WTC11 (cell line): ENCODE data around the gene PCBP3.

Experiments
- CREB1 ChIP-seq: sonication (generic); formaldehyde crosslinking; IDR thresholded peaks from 2 replicates; pipeline ENCODE4 v1.8.0; 2023; ENCODE audit warnings: mild to moderate bottlenecking, missing genetic modification reagents
- ETV6 ChIP-seq: sonication (generic); formaldehyde crosslinking; IDR thresholded peaks from 2 replicates; pipeline ENCODE4 v1.8.1; 2022; ENCODE audit warnings: mild to moderate bottlenecking, missing genetic modification reagents
- GRHL2 ChIP-seq: fragments of 250-450 bp; sonication (Bioruptor Pico); IDR thresholded peaks from 2 replicates; pipeline ENCODE4 v1.8.0; 2022; ENCODE audit warnings: mild to moderate bottlenecking, moderate library complexity; ENCODE audit not compliant: insufficient replicate concordance, severe bottlenecking
- NFYB ChIP-seq: sonication (generic); formaldehyde crosslinking; conservative IDR thresholded peaks from 2 replicates; pipeline ENCODE4 v1.8.0; 2022; ENCODE audit warnings: low read depth, missing genetic modification reagents
- SP1 ChIP-seq: sonication (generic); formaldehyde crosslinking; conservative IDR thresholded peaks from 2 replicates; pipeline ENCODE4 v1.8.1; 2022; ENCODE audit warnings: missing genetic modification reagents
- TF ChIP-seq, protein P1 (sequence below): fragments of 200-600 bp; IDR thresholded peaks from 2 replicates; pipeline ENCODE4 v1.8.0; 2022; ENCODE audit warnings: antibody characterized with exemption

DNA sequence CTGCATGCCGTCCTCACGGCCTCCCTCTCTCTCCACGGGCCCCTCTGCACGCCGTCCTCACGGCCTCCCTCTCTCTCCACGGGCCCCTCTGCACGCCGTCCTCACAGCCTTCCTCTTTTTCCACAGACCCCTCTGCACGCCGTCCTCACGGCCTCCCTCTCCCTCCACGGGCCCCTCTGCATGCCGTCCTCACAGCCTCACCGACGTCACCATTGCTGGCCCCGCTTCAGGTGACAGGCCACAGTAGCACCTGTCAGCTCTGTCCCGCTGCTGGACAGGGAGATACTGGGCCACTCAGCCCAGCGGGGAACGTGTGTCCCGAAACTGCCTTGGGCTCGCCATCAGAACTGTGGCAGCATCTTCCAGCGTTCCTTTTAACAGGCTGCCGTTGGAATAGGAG lies 255.3 kb downstream of the PCBP3 start:
- no peak for TF ChIP-seq SP1 (CRISPR knock-in tag)
- TF ChIP-seq CREB1 (CRISPR knock-in tag): no peak
- TF ChIP-seq, protein P1, sequence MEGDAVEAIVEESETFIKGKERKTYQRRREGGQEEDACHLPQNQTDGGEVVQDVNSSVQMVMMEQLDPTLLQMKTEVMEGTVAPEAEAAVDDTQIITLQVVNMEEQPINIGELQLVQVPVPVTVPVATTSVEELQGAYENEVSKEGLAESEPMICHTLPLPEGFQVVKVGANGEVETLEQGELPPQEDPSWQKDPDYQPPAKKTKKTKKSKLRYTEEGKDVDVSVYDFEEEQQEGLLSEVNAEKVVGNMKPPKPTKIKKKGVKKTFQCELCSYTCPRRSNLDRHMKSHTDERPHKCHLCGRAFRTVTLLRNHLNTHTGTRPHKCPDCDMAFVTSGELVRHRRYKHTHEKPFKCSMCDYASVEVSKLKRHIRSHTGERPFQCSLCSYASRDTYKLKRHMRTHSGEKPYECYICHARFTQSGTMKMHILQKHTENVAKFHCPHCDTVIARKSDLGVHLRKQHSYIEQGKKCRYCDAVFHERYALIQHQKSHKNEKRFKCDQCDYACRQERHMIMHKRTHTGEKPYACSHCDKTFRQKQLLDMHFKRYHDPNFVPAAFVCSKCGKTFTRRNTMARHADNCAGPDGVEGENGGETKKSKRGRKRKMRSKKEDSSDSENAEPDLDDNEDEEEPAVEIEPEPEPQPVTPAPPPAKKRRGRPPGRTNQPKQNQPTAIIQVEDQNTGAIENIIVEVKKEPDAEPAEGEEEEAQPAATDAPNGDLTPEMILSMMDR: no peak
- no peak for TF ChIP-seq NFYB (CRISPR knock-in tag)
- TF ChIP-seq GRHL2 (CRISPR knock-in tag): no peak
- TF ChIP-seq ETV6: no peak
